Breast epithelium (tissue), 4 donors: ENCODE results near the gene CFAP65. TPM values are rescaled to one million over a fixed set of nuclear protein-coding genes. Genes with fewer than 3 reads are reported as not detected.

ENCODE experiments used
- DNase-seq, 2 donors: peaks; one replicate each; pipeline ENCODE4 v3.0.0-alpha.2; 2019; ENCODE audit warnings: low spot score in 2 of 2
- H3K27ac ChIP-seq, 2 donors: fragments of 200-600 bp; sonication (generic) in 1 of 2; one replicate each; pipeline ENCODE4 v1.5.1; 2016 to 2019; ENCODE audit warnings: mild to moderate bottlenecking in 1 of 2
- H3K27me3 ChIP-seq, 2 donors: fragments of 200-600 bp; sonication (generic) in 1 of 2; one replicate each; pipeline versions ENCODE4 v1.5.1 to v1.6.0; 2017 to 2019; ENCODE audit warnings: control low read depth in 1 of 2, mild to moderate bottlenecking in 1 of 2
- H3K36me3 ChIP-seq: fragments of 200-600 bp; one replicate; pipeline ENCODE4 v1.5.1; 2019
- H3K4me1 ChIP-seq, 2 donors: fragments of 200-600 bp; sonication (generic); one replicate each; pipeline ENCODE4 v1.5.1; 2016 to 2019; ENCODE audit warnings: control low read depth in 1 of 2
- H3K4me3 ChIP-seq, 3 donors: fragments of 200-600 bp; sonication (generic); 1 replicate in 2 of 3; 2 replicates in 1 of 3; pipeline ENCODE4 v1.5.1; 2016 to 2019; ENCODE audit warnings: mild to moderate bottlenecking in 3 of 3, moderate library complexity in 2 of 3
- H3K9me3 ChIP-seq, 2 donors: fragments of 200-600 bp; sonication (generic) in 1 of 2; one replicate each; pipeline ENCODE4 v1.5.1; 2016 to 2019; ENCODE audit warnings: control low read depth in 1 of 2
- CTCF ChIP-seq, 3 donors: fragments of 450-650 bp; IDR thresholded peaks; one replicate each; pipeline ENCODE4 v1.5.1; 2016 to 2017; ENCODE audit warnings: antibody characterized with exemption in 3 of 3, mild to moderate bottlenecking in 3 of 3, moderate library complexity in 3 of 3
- POLR2A ChIP-seq: fragments of 450-650 bp; IDR thresholded peaks from one replicate; pipeline ENCODE4 v1.6.1; 2016; ENCODE audit warnings: antibody characterized with exemption, mild to moderate bottlenecking, moderate library complexity
- POLR2AphosphoS5 ChIP-seq, 3 donors: sonication (generic); formaldehyde crosslinking; IDR thresholded peaks; one replicate each; pipeline ENCODE4 v1.6.1; 2017; ENCODE audit warnings: antibody characterized with exemption in 3 of 3
- intact Hi-C: fragments of 100-400 bp; cut with DNase I; formaldehyde crosslinking; loops from one replicate; pipeline ENCODE4 v1.15.1; 2023; ENCODE audit warnings: low total_unique reads
- total RNA-seq, 3 donors: library from RNA; depleted of rRNA; stranded (reverse); fragments of >200 nt; gene quantifications; one replicate each; pipeline ENCODE4 v1.1.0, GENCODE V29; 2016

Gene CFAP65
- total RNA-seq, 3 donors from 2014 or later = 0.33 TPM; not detected in 2

GRCh38 chr2:219072741-219073250, 31.5 kb upstream of the CFAP65 start:
- no peaks in the 10 kb centered on the region for H3K4me1 ChIP-seq
- TF ChIP-seq POLR2AphosphoS5 (IDR thresholded peaks at IDR 0.05) (no peak), POLR2A (no peak), CTCF (IDR thresholded peaks at IDR 0.05) (no peak)
- no peaks in the 10 kb centered on the region for H3K27me3 ChIP-seq
- no peak for DNase-seq
- intact Hi-C loops = loop anchor here (2.0 kb wide), 1 partner anchor 74 kb away; no protein-coding TSS in a partner anchor
- no peak overlapping the region for H3K4me3 ChIP-seq
- H3K9me3 ChIP-seq = no peaks in the 10 kb centered on the region
- H3K36me3 ChIP-seq = no peaks in the 10 kb centered on the region
- H3K27ac ChIP-seq = no peak overlapping the region

- Histone ChIP-seq H3K36me3 (no peaks in the 10 kb centered on the region), H3K4me3 (no peak overlapping the region), H3K27ac (no peak overlapping the region), H3K27me3 (no peaks in the 10 kb centered on the region), H3K4me1 (no peaks in the 10 kb centered on the region), H3K9me3 (no peaks in the 10 kb centered on the region)
- TF ChIP-seq POLR2A (no peak), CTCF (IDR thresholded peaks at IDR 0.05) (no peak), POLR2AphosphoS5 (IDR thresholded peaks at IDR 0.05) (no peak)
- intact Hi-C loops = no loop called here
- DNase-seq = no peak
Observed at GRCh38 chr2:219071131-219071816, 30.0 kb upstream of the CFAP65 start.

GRCh38 chr2:219065484-219065883, 24.2 kb upstream of the CFAP65 start:
- Histone ChIP-seq H3K4me1 (peaks cover under 1 to 4% of the 10 kb centered on the region in 2 donors), H3K27ac (no peak overlapping the region), H3K9me3 (no peaks in the 10 kb centered on the region), H3K36me3 (no peaks in the 10 kb centered on the region), H3K4me3 (no peak overlapping the region), H3K27me3 (peaks cover under 1 to 36% of the 10 kb centered on the region in 2 donors)
- no peak for TF ChIP-seq POLR2AphosphoS5 (IDR thresholded peaks at IDR 0.05)
- TF ChIP-seq CTCF (IDR thresholded peaks at IDR 0.05) = no peak
- TF ChIP-seq POLR2A = no peak
- intact Hi-C loops = no loop called here
- no peak for DNase-seq

GRCh38 chr2:219062081-219062480, 20.8 kb upstream of the CFAP65 start:
- no peak for DNase-seq
- intact Hi-C loops = no loop called here
- peaks cover 3 to 70% of the 10 kb centered on the region in 2 donors for H3K27me3 ChIP-seq

GRCh38 chr2:219060821-219061791, 19.8 kb upstream of the CFAP65 start, which contains the start of gene IHH:
Gene IHH (minus strand): TSS chr2:219060921. CDS start chr2:219060467, 454 bp downstream.
- TF ChIP-seq CTCF (IDR thresholded peaks at IDR 0.05) (no peak), POLR2AphosphoS5 (IDR thresholded peaks at IDR 0.05) (no peak), POLR2A (no peak)
- Histone ChIP-seq H3K4me3 (peak within 1 kb of the TSS; percentile 11 to 60 (median 26)), H3K9me3 (no peaks in the 10 kb centered on the region), H3K27ac (no peak within 1 kb of the TSS), H3K36me3 (no peaks in the 10 kb centered on the region), H3K27me3 (peaks cover 3 to 80% of the 10 kb centered on the region in 2 donors), H3K4me1 (peaks cover 4 to 26% of the 10 kb centered on the region in 2 donors)
- no peak for DNase-seq
- intact Hi-C loops = no loop called here

More at GRCh38 chr2:219062081-219062480, 20.8 kb upstream of the CFAP65 start:
- Histone ChIP-seq H3K4me1 (peaks cover 4 to 26% of the 10 kb centered on the region in 2 donors), H3K4me3 (no peak overlapping the region), H3K27ac (no peak overlapping the region), H3K36me3 (no peaks in the 10 kb centered on the region), H3K9me3 (no peaks in the 10 kb centered on the region)
- TF ChIP-seq POLR2A (no peak), POLR2AphosphoS5 (IDR thresholded peaks at IDR 0.05) (no peak)
